Endothelial cell of umbilical vein (primary cell): Measurements from ENCODE around the gene ARHGAP42. TPM values are rescaled to one million over a fixed set of nuclear protein-coding genes. Genes with fewer than 3 reads are reported as not detected.

Source experiments
- BruUV-seq: library from RNA; stranded (reverse); fragments of 400-500 nt; replicated peaks from 2 replicates; lab custom pipeline; 2021; lab: Mats Ljungman, UMichigan
- CTCF ChIA-PET: fragments of 300-600, 350-600 bp; sonication (Branson Sonifier 250); formaldehyde crosslinking; loops from one replicate; lab custom pipeline; 2021; ENCODE audit warnings: antibody characterized with exemption, inconsistent platforms; lab: Charles Lee
- POLR2A ChIA-PET: fragments of 300-600, 350-600 bp; sonication (Branson Sonifier 250); formaldehyde crosslinking; loops from one replicate; lab custom pipeline; 2021; ENCODE audit warnings: antibody characterized with exemption, inconsistent platforms; lab: Charles Lee
- DNase-seq: peaks from one replicate; pipeline ENCODE4 v3.0.0-alpha.2; 2011; ENCODE audit warnings: low read depth, low spot score
- FAIRE-seq: peaks from 2 replicates; lab custom pipeline; 2011; peaks lifted over from hg19 to GRCh38; lab: Jason Lieb, UNC
- H2AFZ ChIP-seq: 2 replicates; pipeline ENCODE4 v1.6.0; 2012; ENCODE audit warnings: low read depth, low read length, control low read depth, inconsistent platforms
- H3K27ac ChIP-seq: 2 replicates; pipeline ENCODE4 v1.5.1; 2011; ENCODE audit warnings: low read depth, mild to moderate bottlenecking, control low read depth, low read length, moderate library complexity; ENCODE audit not compliant: insufficient read depth
- H3K27me3 ChIP-seq, 2 experiments: 2 replicates each; pipeline versions ENCODE4 v1.6.0 to v1.6.1; 2011; ENCODE audit warnings: low read length in 2 of 2, mixed read lengths in 1 of 2; ENCODE audit not compliant: control insufficient read depth in 2 of 2, insufficient read depth in 2 of 2
- H3K36me3 ChIP-seq, 2 experiments: 2 replicates in 1 of 2; 3 replicates in 1 of 2; pipeline ENCODE4 v1.5.1; 2011; ENCODE audit warnings: low read length in 2 of 2, mild to moderate bottlenecking in 1 of 2, moderate library complexity in 1 of 2; ENCODE audit not compliant: control insufficient read depth in 2 of 2, insufficient read depth in 2 of 2; ENCODE audit errors: extremely low read depth in 1 of 2
- H3K4me1 ChIP-seq: 3 replicates; pipeline ENCODE4 v1.5.1; 2011; ENCODE audit warnings: mild to moderate bottlenecking, low read length; ENCODE audit not compliant: control insufficient read depth, insufficient read depth; ENCODE audit errors: extremely low read depth
- H3K4me2 ChIP-seq: 2 replicates; pipeline ENCODE4 v1.6.1; 2011; ENCODE audit warnings: low read length, control low read depth, mixed read lengths; ENCODE audit not compliant: insufficient read depth
- H3K4me3 ChIP-seq, 3 experiments: fragments of 200-600 bp in 1 of 3; sonication (generic), shearing (Covaris generic) in 1 of 3; replicated peaks in 1 of 3; 2 replicates each; pipeline ENCODE4 v1.5.1; 2011 to 2016; ENCODE audit warnings: control low read depth in 3 of 3, low read length in 3 of 3, mild to moderate bottlenecking in 2 of 3, inconsistent platforms in 1 of 3, low read depth in 1 of 3, moderate library complexity in 1 of 3; ENCODE audit not compliant: insufficient read depth in 1 of 3
- H3K79me2 ChIP-seq: 2 replicates; pipeline ENCODE4 v1.6.0; 2012; ENCODE audit warnings: low read length, inconsistent platforms; ENCODE audit not compliant: control insufficient read depth, insufficient read depth
- H3K9ac ChIP-seq: replicated peaks from 2 replicates; pipeline ENCODE3; 2011; ENCODE audit warnings: low read length, control low read depth; ENCODE audit not compliant: insufficient read depth; ENCODE audit errors: extremely low read depth
- H3K9me1 ChIP-seq: replicated peaks from 3 replicates; pipeline ENCODE4 v1.6.0; 2011; ENCODE audit warnings: mild to moderate bottlenecking, low read length; ENCODE audit not compliant: control insufficient read depth, insufficient read depth; ENCODE audit errors: extremely low read depth
- H3K9me3 ChIP-seq: replicated peaks from 2 replicates; pipeline ENCODE4 v1.5.1; 2012; ENCODE audit warnings: low read length, inconsistent platforms; ENCODE audit not compliant: control insufficient read depth, insufficient read depth
- H4K20me1 ChIP-seq: replicated peaks from 2 replicates; pipeline ENCODE3; 2011; ENCODE audit warnings: mild to moderate bottlenecking, low read length; ENCODE audit not compliant: control insufficient read depth, insufficient read depth; ENCODE audit errors: extremely low read depth
- EZH2 ChIP-seq: IDR thresholded peaks from 2 replicates; pipeline ENCODE4 v1.6.1; 2012; ENCODE audit warnings: borderline replicate concordance, low read depth, mild to moderate bottlenecking, moderate library complexity, low read length, inconsistent platforms; ENCODE audit not compliant: severe bottlenecking
- FOS ChIP-seq: IDR thresholded peaks from 2 replicates; pipeline ENCODE4 v1.6.1; 2011; ENCODE audit warnings: mild to moderate bottlenecking, low read length, moderate library complexity, borderline replicate concordance; ENCODE audit not compliant: insufficient read depth
- GATA2 ChIP-seq: IDR thresholded peaks from 2 replicates; pipeline ENCODE4 v1.7.0; 2011; ENCODE audit warnings: low read depth, mild to moderate bottlenecking, moderate library complexity, mixed read lengths, low read length; ENCODE audit not compliant: insufficient read length, insufficient read depth
- JUN ChIP-seq: IDR thresholded peaks from 2 replicates; pipeline ENCODE4 v1.6.1; 2011; ENCODE audit warnings: borderline replicate concordance, low read depth; ENCODE audit not compliant: insufficient read length, insufficient read depth
- MYC ChIP-seq: IDR thresholded peaks from one replicate; pipeline ENCODE4 v1.6.1; 2011; ENCODE audit warnings: mild to moderate bottlenecking, low read depth, low read length
- POLR2A ChIP-seq: IDR thresholded peaks from 2 replicates; pipeline ENCODE4 v1.6.1; 2012; ENCODE audit warnings: low read depth, mild to moderate bottlenecking, control low read depth, low read length
- dilution Hi-C: fragments of 300-500 bp; cut with MboI; formaldehyde crosslinking; loops from one replicate; pipeline ENCODE4 v1.15.0; 2019; ENCODE audit warnings: low sequenced_read_pairs; ENCODE audit not compliant: extremely low pct_ligation_motif_present
- intact Hi-C: fragments of 100-400 bp; cut with micrococcal nuclease; formaldehyde crosslinking; loops from one replicate; pipeline ENCODE4 v1.10.0; 2022
- polyA plus RNA-seq, 4 experiments: library from polyadenylated mRNA; depleted of rRNA in 3 of 4; stranded (reverse) in 3 of 4; unstranded in 1 of 4; fragments of >200 nt; gene quantifications; 2 replicates each; pipeline versions ENCODE4 v1.2.1 to v1.2.3, GENCODE V29; 2011 to 2012; ENCODE audit warnings: missing spikeins in 1 of 4
- total RNA-seq: library from RNA; stranded (reverse); gene quantifications from 2 replicates; pipeline ENCODE4 v1.2.3, GENCODE V29; 2021
- TF ChIP-seq, protein P1 (sequence below): IDR thresholded peaks from 2 replicates; pipeline ENCODE4 v1.6.1; 2011; ENCODE audit not compliant: insufficient read depth, insufficient read length
- TF ChIP-seq, protein P2 (sequence below), 2 donors: IDR thresholded peaks; 1 replicate in 1 of 2; 2 replicates in 1 of 2; pipeline ENCODE4 v1.5.1; 2011; ENCODE audit warnings: low read length in 2 of 2, mild to moderate bottlenecking in 2 of 2, moderate library complexity in 2 of 2, control low read depth in 1 of 2, inconsistent platforms in 1 of 2, low read depth in 1 of 2; ENCODE audit not compliant: insufficient read depth in 1 of 2; ENCODE audit errors: extremely low read depth in 1 of 2

The ARHGAP42 gene
- total and polyA plus RNA-seq, 2 donors (not counting 3 experiments of a cell fraction or from before 2014, with no cell fraction given) = 1.8 to 2.4 TPM

DNA sequence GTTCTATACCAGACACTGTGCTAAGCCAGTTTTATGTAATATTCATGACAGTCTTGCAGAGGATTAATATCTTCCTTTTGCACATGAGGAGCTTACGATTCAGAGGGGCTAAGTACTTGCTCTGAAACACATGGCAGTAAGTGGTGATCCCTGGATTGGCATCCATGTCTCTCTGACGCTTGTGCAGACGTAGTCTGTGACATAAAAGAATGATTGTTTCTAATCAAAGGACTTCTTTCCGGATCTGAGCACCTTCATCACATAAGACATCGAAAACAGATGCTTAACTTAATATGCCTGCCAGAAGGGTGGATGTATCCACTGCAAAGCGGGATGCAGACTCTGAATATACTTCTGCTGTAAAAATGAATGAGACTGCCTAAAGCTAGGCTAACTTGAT is 74.8 kb downstream of the ARHGAP42 start:
- H3K9me3 ChIP-seq = no peaks in the 10 kb centered on the region
- no peaks in the 10 kb centered on the region for H3K27me3 ChIP-seq
- H3K4me3 ChIP-seq = no peak overlapping the region
- H3K9me1 ChIP-seq = no peaks in the 10 kb centered on the region
- no peak overlapping the region for H2AFZ ChIP-seq
- dilution Hi-C loops = no loop called here
- H3K79me2 ChIP-seq = no peaks in the 10 kb centered on the region
- H3K4me2 ChIP-seq = no peak overlapping the region
- DNase-seq (no peak), FAIRE-seq (no peak)
- no peak overlapping the region for H3K9ac ChIP-seq
- no peak overlapping the region for H3K27ac ChIP-seq
- ChIA-PET POLR2A (no interaction called here), CTCF (interaction anchor here (1.2 kb wide), 1 partner anchor 11 kb away, joined by 4 read pairs; no protein-coding TSS in a partner anchor)
- no TSS peak for BruUV-seq
- TF ChIP-seq GATA2 (no peak), MYC (no peak), EZH2 (no peak), FOS (no peak), JUN (no peak), POLR2A (no peak)
- TF ChIP-seq, protein P1, sequence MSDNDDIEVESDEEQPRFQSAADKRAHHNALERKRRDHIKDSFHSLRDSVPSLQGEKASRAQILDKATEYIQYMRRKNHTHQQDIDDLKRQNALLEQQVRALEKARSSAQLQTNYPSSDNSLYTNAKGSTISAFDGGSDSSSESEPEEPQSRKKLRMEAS = no peak
- TF ChIP-seq, protein P2, sequence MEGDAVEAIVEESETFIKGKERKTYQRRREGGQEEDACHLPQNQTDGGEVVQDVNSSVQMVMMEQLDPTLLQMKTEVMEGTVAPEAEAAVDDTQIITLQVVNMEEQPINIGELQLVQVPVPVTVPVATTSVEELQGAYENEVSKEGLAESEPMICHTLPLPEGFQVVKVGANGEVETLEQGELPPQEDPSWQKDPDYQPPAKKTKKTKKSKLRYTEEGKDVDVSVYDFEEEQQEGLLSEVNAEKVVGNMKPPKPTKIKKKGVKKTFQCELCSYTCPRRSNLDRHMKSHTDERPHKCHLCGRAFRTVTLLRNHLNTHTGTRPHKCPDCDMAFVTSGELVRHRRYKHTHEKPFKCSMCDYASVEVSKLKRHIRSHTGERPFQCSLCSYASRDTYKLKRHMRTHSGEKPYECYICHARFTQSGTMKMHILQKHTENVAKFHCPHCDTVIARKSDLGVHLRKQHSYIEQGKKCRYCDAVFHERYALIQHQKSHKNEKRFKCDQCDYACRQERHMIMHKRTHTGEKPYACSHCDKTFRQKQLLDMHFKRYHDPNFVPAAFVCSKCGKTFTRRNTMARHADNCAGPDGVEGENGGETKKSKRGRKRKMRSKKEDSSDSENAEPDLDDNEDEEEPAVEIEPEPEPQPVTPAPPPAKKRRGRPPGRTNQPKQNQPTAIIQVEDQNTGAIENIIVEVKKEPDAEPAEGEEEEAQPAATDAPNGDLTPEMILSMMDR (IDR thresholded peaks at IDR 0.05; ENCODE audit: extremely low read depth in 1 of 2, insufficient read depth in 1 of 2, low read depth in 1 of 2, low read length in 2 of 2) = no peak
- no peaks in the 10 kb centered on the region for H3K4me1 ChIP-seq
- H3K36me3 ChIP-seq = no peaks in the 10 kb centered on the region
- no peaks in the 10 kb centered on the region for H4K20me1 ChIP-seq
- intact Hi-C loops = no loop called here
